ENCODE results near the gene CA9. TPM values are rescaled to one million over a fixed set of nuclear protein-coding genes. Genes with fewer than 3 reads are reported as not detected.

CA9 gene
- total and polyA plus RNA-seq, 9 of the 15 experiments (the other 6 are each of a cell fraction or from before 2014, with no cell fraction given): 0.15 to 10.6 (median 0.60) TPM; not detected in 4

GRCh38 chr9:35723426-35723825 lies 49.7 kb downstream of the CA9 start:
- Histone ChIP-seq H3K4me1 (replicated peaks in 1 of 2; ENCODE audit: control insufficient read depth in 2 of 2, insufficient read depth in 2 of 2, low read length in 2 of 2) (peaks cover 11 to 24% of the 10 kb centered on the region in 2 experiments; a peak in 4 of 5 replicates), H3K4me2 (ENCODE audit: insufficient read depth, low read length) (no peak overlapping the region), H3K79me2 (ENCODE audit: control insufficient read depth, insufficient read depth, low read length) (peaks cover 34% of the 10 kb centered on the region), H3K36me3 (ENCODE audit: control insufficient read depth, insufficient read depth, low read length) (peaks cover 95% of the 10 kb centered on the region), H3K9me1 (ENCODE audit: control insufficient read depth, insufficient read depth, low read length) (peaks cover 8% of the 10 kb centered on the region), H3K27ac (ENCODE audit: extremely low read depth, low read depth, low read length) (no peak overlapping the region; the same call in 2 of the 3 replicates), H3K9me3 (replicated peaks; ENCODE audit: control insufficient read depth, insufficient read depth, low read depth, low read length) (no peaks in the 10 kb centered on the region), H2AFZ (ENCODE audit: low read depth, low read length) (no peak overlapping the region), H3K9ac (ENCODE audit: insufficient read depth in 1 of 2, low read depth in 2 of 2, low read length in 2 of 2) (no peak overlapping the region), H4K20me1 (replicated peaks; ENCODE audit: control insufficient read depth, insufficient read depth, low read length) (peaks cover under 1% of the 10 kb centered on the region; the same call in 1 of the 2 replicates), H3K4me3 (no peak overlapping the region), H3K27me3 (ENCODE audit: control insufficient read depth in 2 of 2, insufficient read depth in 2 of 2, low read length in 2 of 2) (no peaks in the 10 kb centered on the region)
- ChIA-PET POLR2A (interaction anchor here (0.6 to 2.9 kb wide), 3 partner anchors 9 to 46 kb away, joined by 3 to 10 read pairs (median 7); partner anchors contain the start of genes CREB3 and TLN1), CTCF (ENCODE audit: low intra/inter-chr PET ratio) (no interaction called here)
- no peak for DNase-seq (ENCODE audit: extremely low read depth in 1 of 4, low spot score in 3 of 4)
- intact Hi-C loops (cut with micrococcal nuclease) (no loop called here), in situ Hi-C loops (cut with MboI) (no loop called here)
- BruUV-seq (replicated peaks): no TSS peak
- 100% methylated on average over 2 of the region's 2 CpGs for WGBS (ENCODE audit: insufficient coverage, low coverage, missing lambda C conversion rate)
- ATAC-seq: no peak
- no peak for FAIRE-seq
- TF ChIP-seq SMAD4 (CRISPR knock-in tag; conservative IDR thresholded peaks at IDR 0.05): no peak
- TF ChIP-seq CHD7 (IDR thresholded peaks at IDR 0.05; ENCODE audit: low read depth, low read length): no peak
- no peak for TF ChIP-seq RNF219 (CRISPR knock-in tag; IDR thresholded peaks at IDR 0.05)
- TF ChIP-seq MITF (IDR thresholded peaks at IDR 0.05): no peak
- no peak for TF ChIP-seq SMARCB1 (IDR thresholded peaks at IDR 0.05; ENCODE audit: insufficient read length, low read depth)
- no peak for TF ChIP-seq ZNF41 (CRISPR knock-in tag; conservative IDR thresholded peaks at IDR 0.05)
- no peak for TF ChIP-seq PCBP2 (IDR thresholded peaks at IDR 0.05; ENCODE audit: low read depth, low read length, poor library complexity, severe bottlenecking)

Data from K562 (cell line).